HUES64 (cell line): ENCODE measurements around the gene OBSCN.

ENCODE experiments used
- H3K27ac ChIP-seq: 2 replicates; pipeline ENCODE4 v1.7.0; 2013; ENCODE audit warnings: low read depth, low read length, inconsistent platforms
- H3K27me3 ChIP-seq: 2 replicates; pipeline ENCODE4 v1.6.1; 2013; ENCODE audit warnings: mild to moderate bottlenecking, low read length; ENCODE audit not compliant: insufficient read depth
- H3K36me3 ChIP-seq: 2 replicates; pipeline ENCODE4 v1.6.1; 2013; ENCODE audit warnings: mild to moderate bottlenecking, low read length; ENCODE audit not compliant: insufficient read depth
- H3K4me1 ChIP-seq: 2 replicates; pipeline ENCODE4 v1.6.1; 2013; ENCODE audit warnings: mild to moderate bottlenecking, low read length, moderate library complexity; ENCODE audit not compliant: insufficient read depth
- H3K4me3 ChIP-seq: 2 replicates; pipeline ENCODE4 v1.5.1; 2013; ENCODE audit warnings: mild to moderate bottlenecking, low read length, moderate library complexity
- H3K9ac ChIP-seq: 2 replicates; pipeline ENCODE4 v1.6.1; 2013; ENCODE audit warnings: mild to moderate bottlenecking, low read depth, low read length
- H3K9me3 ChIP-seq: 2 replicates; pipeline ENCODE4 v1.6.1; 2013; ENCODE audit warnings: low read depth, low read length; ENCODE audit not compliant: insufficient read depth
- WGBS: fragments of 150-250, 120-280 bp; methylation state at CpG from one replicate; pipeline ENCODE4 v1.1.7; 2013; ENCODE audit warnings: missing lambda C conversion rate; 5-methylcytosine and 5-hydroxymethylcytosine counted together

OBSCN gene

GRCh38 chr1:228285661-228286504 is 78.0 kb downstream of the OBSCN start:
- H3K9ac ChIP-seq = no peak overlapping the region
- H3K27me3 ChIP-seq = no peaks in the 10 kb centered on the region
- no peak overlapping the region for H3K4me3 ChIP-seq
- no peaks in the 10 kb centered on the region for H3K4me1 ChIP-seq
- 96% methylated on average over 26 of the region's 26 CpGs for WGBS
- H3K27ac ChIP-seq = no peak overlapping the region
- H3K36me3 ChIP-seq = peaks cover 42% of the 10 kb centered on the region
- no peaks in the 10 kb centered on the region for H3K9me3 ChIP-seq

DNA sequence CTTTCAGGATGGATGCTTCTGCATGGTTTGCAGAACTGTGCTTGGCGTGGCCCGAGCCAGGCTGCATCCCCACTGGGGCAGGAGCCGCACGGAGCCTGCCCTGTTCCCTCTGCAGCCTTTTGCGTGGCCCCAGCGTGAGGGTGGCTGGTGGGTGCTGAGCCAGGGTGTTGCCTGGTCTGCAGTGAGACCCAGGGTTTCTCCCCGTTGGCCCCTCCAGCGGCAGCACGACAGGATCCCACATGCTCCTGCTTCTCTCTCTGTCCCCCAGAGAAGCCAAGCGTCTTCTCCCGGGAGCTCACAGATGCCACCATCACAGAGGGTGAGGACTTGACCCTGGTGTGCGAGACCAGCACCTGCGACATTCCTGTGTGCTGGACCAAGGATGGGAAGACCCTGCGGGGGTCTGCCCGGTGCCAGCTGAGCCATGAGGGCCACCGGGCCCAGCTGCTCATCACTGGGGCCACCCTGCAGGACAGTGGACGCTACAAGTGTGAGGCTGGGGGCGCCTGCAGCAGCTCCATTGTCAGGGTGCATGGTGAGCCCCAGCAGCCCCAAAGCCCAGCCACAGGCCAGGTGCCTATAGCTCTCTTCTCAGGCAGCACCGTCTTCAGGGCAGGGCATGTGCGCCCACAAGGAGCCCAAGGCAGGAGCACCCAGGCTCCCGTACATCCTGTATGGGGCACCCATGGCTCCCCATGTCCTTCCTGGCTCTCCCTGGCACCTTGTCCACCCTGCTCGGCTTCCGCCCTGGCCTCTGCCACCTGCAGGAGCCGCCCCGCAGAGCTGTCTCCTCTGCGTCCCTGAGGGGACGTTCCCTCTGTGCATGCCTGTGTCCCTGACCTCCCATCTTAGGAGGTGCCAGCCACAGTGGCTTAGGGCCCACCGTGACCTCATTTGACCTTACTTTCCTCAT is 78.9 kb downstream of the OBSCN start:
- WGBS = 95% methylated on average over 28 of the region's 28 CpGs
- Histone ChIP-seq H3K36me3 (peaks cover 34% of the 10 kb centered on the region), H3K9ac (no peak overlapping the region), H3K4me3 (no peak overlapping the region), H3K9me3 (no peaks in the 10 kb centered on the region), H3K27ac (no peak overlapping the region), H3K27me3 (no peaks in the 10 kb centered on the region), H3K4me1 (no peaks in the 10 kb centered on the region)

GRCh38 chr1:228287541-228288425 is 79.9 kb downstream of the OBSCN start:
- no peak overlapping the region for H3K4me3 ChIP-seq
- no peaks in the 10 kb centered on the region for H3K27me3 ChIP-seq
- peaks cover 31% of the 10 kb centered on the region for H3K36me3 ChIP-seq
- H3K9ac ChIP-seq = no peak overlapping the region
- no peak overlapping the region for H3K27ac ChIP-seq
- no peaks in the 10 kb centered on the region for H3K4me1 ChIP-seq
- 94% methylated on average over 32 of the region's 32 CpGs for WGBS
- H3K9me3 ChIP-seq = no peaks in the 10 kb centered on the region

DNA sequence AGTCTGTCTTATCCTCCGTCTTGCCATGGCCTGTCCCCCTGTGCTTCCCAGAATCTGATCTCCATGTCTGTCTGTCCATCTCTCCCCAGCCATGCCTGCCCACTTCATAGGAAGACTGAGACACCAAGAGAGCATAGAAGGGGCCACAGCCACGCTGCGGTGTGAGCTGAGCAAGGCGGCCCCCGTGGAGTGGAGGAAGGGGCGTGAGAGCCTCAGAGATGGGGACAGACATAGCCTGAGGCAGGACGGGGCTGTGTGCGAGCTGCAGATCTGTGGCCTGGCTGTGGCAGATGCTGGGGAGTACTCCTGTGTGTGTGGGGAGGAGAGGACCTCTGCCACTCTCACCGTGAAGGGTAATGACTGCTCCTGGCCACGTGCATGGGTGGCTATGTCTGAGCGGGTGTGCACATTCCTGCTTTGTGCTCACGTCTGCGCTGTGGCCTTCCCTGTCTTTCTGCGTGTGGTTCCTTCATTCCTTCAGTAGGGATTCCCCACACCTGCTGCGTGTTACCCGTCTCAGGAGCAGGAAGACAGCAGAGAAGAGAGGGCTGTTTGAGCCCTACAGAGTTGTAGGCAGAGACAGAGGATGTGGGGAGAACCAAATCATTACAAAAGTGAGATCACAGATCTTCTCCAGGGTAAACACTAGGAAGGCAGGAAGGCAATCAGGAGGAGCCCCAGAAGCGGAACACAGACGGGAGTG is 80.8 kb downstream of the OBSCN start:
- Histone ChIP-seq H3K27me3 (no peaks in the 10 kb centered on the region), H3K9ac (no peak overlapping the region), H3K36me3 (peaks cover 29% of the 10 kb centered on the region), H3K4me3 (no peak overlapping the region), H3K27ac (no peak overlapping the region), H3K4me1 (no peaks in the 10 kb centered on the region), H3K9me3 (no peaks in the 10 kb centered on the region)
- 94% methylated on average over 18 of the region's 18 CpGs for WGBS

DNA sequence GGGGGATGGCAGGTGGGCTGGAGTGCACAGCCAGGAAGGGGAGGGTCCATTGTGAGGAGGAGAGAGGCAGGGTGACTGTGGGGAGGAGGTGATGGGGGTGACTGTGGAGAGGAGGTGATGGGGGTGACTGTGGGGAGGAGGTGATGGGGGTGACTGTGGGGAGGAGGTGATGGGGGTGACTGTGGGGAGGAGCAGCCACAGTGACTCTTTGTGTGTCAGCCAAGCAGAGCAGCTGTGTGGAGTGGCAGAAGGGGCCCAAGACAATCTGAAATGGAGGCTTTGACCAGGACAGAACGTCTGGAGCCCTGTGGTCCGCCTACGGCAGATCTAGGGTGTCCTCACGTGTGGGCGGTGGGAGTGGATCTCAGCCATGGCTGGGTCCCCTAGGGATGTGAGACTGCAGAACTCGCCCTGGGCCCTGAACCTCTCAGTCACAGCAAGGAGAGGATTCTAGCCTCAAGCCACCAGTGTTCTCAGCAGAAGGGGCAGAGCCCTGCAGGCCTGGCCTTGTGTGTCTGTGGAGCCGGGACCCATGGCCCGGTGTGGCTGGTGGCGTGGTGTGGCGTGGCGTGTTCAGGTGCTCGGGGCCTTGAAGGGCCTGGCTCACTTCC is 81.5 kb downstream of the OBSCN start:
- H3K4me3 ChIP-seq = no peak overlapping the region
- peaks cover 25% of the 10 kb centered on the region for H3K36me3 ChIP-seq
- no peak overlapping the region for H3K27ac ChIP-seq
- H3K9ac ChIP-seq = no peak overlapping the region
- no peaks in the 10 kb centered on the region for H3K4me1 ChIP-seq
- no peaks in the 10 kb centered on the region for H3K27me3 ChIP-seq
- no peaks in the 10 kb centered on the region for H3K9me3 ChIP-seq
- 96% methylated on average over 12 of the region's 12 CpGs for WGBS

- WGBS = 93% methylated on average over 21 of the region's 22 CpGs
- Histone ChIP-seq H3K9ac (no peak overlapping the region), H3K4me3 (no peak overlapping the region), H3K4me1 (no peaks in the 10 kb centered on the region), H3K27ac (no peak overlapping the region), H3K9me3 (no peaks in the 10 kb centered on the region), H3K27me3 (no peaks in the 10 kb centered on the region), H3K36me3 (peaks cover 26% of the 10 kb centered on the region)
These were observed 82.4 kb downstream of the OBSCN start for GRCh38 chr1:228289996-228290881.

DNA sequence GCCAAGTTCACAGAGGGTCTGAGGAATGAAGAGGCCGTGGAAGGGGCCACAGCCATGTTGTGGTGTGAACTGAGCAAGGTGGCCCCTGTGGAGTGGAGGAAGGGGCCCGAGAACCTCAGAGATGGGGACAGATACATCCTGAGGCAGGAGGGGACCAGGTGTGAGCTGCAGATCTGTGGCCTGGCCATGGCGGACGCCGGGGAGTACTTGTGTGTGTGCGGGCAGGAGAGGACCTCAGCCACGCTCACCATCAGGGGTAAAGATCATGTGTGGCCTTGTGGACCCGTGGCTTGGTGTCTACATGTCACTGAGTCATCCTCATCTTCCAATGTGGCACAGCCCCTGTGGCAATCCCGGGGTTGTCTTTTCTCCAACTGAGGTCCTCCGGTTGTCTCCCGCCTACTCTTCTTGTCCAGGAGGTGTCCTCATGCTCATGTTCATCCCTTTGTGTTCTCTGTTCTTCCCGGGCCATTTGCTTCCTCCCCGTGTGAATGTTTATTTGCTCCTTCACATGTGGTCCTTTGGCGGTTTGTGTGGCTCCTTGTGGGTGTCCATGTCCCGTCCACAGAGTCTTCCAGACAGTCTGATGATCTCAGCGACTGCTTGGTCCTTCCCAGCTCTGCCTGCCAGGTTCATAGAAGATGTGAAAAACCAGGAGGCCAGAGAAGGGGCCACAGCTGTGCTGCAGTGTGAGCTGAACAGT is 84.2 kb downstream of the OBSCN start:
- 92% methylated on average over 16 of the region's 16 CpGs for WGBS
- no peaks in the 10 kb centered on the region for H3K27me3 ChIP-seq
- no peak overlapping the region for H3K4me3 ChIP-seq
- no peak overlapping the region for H3K27ac ChIP-seq
- peaks cover 17% of the 10 kb centered on the region for H3K36me3 ChIP-seq
- no peak overlapping the region for H3K9ac ChIP-seq
- H3K4me1 ChIP-seq = no peaks in the 10 kb centered on the region
- peaks cover 8% of the 10 kb centered on the region; the same call in 1 of the 2 replicates for H3K9me3 ChIP-seq

DNA sequence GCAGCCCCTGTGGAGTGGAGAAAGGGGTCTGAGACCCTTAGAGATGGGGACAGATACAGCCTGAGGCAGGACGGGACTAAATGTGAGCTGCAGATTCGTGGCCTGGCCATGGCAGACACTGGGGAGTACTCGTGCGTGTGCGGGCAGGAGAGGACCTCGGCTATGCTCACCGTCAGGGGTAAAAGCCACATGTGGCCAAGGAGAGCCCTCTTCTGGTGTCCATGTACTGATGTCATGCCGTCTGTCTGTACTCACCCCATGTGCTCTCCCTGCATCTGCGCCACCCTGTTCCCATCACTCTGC is 84.7 kb downstream of the OBSCN start:
- Histone ChIP-seq H3K27ac (no peak overlapping the region), H3K9ac (no peak overlapping the region), H3K4me3 (no peak overlapping the region), H3K4me1 (no peaks in the 10 kb centered on the region), H3K9me3 (peaks cover 13% of the 10 kb centered on the region; the same call in 1 of the 2 replicates), H3K27me3 (no peaks in the 10 kb centered on the region), H3K36me3 (peaks cover 17% of the 10 kb centered on the region)
- 94% methylated on average over 9 of the region's 9 CpGs for WGBS

GRCh38 chr1:228293393-228293792 is 85.5 kb downstream of the OBSCN start:
- WGBS = 95% methylated on average over 15 of the region's 15 CpGs
- Histone ChIP-seq H3K4me3 (no peak overlapping the region), H3K9ac (no peak overlapping the region), H3K9me3 (peaks cover 20% of the 10 kb centered on the region; the same call in 1 of the 2 replicates), H3K36me3 (peaks cover 18% of the 10 kb centered on the region), H3K27ac (no peak overlapping the region), H3K27me3 (no peaks in the 10 kb centered on the region), H3K4me1 (no peaks in the 10 kb centered on the region)
